GM21717 (cell line): Measurements from ENCODE around the gene GARIN1A.
"Not testable (repeated sequence)": the region's sequence is repeated elsewhere in the genome, so short reads cannot be mapped to it uniquely, and the experiment has no call there.

Source experiments
- ATAC-seq: cut with Tn5 transposase; IDR thresholded peaks from one replicate; pipeline ENCODE4 v1.9.1; 2021; ENCODE audit warnings: mild to moderate bottlenecking, moderate library complexity; ENCODE audit not compliant: unreplicated experiment

The GARIN1A gene

DNA sequence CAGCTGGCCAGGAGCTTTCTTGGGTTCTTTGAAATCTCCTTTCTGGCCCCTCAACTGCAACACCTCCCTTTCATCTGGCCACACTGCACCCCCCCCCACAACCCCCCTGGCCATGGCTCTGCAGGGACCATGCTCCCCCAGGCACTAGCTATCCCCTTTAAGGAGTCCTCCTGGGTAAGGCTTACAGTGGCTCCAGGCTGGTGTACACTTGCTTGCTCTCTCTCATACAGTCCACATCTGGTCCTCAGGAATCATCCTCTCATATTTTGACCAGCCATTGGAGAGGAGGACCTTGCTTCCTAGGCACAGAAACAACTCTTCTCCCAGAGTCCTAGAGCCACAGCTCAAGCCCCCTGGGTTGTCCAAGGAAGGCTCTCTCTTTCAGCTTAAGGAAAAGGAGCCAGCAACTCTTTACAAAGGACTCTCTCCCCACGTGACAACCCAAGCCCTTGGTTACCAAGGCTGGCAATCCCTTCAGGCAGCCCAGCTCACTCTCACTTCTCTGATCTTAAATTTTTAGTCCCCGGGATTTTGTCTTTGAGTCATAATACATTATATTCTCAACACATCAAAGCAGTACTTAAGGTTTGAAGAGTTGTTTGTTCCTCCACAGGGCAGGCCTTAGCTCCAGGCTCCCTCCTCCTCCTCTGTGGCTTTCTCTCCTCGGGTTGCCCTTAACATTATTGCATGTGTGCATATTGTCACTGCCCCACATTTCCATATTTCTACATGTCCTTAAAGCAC is 9.9 kb downstream of the GARIN1A start:
- no peak for ATAC-seq

DNA sequence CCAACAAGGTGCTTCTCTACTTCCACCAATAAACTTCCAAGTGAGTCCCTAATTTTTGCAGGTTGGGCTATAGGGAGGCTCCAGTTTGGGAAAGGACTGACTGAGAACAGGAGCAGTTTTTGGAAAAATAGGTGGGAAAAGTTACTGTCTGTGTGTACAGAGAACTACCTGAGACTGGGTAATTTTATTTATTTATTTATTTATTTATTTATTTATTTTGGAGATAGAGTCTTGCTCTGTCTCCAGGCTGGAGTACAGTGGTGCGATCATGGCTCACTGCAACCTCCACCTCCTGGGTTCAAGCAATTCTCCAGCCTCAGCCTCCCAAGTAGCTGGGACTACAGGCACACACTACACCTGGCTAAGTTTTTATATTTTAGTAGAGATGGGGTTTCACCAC is 11.2 kb downstream of the GARIN1A start:
- not testable (repeated sequence) for ATAC-seq

DNA sequence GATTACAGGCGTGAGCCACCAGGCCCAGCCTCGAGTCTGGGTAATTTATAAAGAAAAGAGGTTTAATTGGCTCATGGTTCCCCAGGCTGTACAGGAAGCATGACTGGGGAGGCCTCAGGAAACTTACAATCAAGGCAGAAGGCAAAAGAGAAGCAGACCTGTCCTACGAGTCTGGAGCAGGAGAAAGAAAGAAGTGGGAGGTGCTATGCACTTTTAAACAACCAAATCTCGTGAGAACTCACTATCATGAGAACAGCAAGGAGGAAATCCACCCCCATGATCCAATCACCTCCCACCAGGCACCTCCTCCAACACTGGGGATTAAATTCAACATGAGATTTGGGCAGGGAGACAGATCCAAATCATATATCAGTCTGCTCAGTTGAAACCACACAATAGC is 11.6 kb downstream of the GARIN1A start:
- not testable (repeated sequence) for ATAC-seq

DNA sequence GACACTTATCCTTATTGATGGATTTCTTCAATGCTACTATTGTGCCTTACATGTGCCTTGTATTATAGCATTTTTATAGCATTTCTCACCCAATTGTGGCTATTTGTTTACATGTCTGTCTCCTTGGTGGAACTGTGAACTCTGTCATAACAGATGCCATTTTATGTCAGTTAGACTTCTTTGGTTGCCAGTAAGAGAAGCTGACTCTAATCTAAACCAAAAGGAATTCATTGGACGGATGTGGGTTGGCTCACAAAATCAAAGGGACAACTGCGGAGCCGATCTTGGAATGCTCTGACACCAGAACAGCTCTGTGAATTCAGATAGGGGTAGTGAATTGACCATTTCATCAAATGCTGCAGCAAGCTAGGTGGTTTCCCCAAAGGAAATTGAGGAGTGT is 15.0 kb downstream of the GARIN1A start:
- ATAC-seq: no peak

DNA sequence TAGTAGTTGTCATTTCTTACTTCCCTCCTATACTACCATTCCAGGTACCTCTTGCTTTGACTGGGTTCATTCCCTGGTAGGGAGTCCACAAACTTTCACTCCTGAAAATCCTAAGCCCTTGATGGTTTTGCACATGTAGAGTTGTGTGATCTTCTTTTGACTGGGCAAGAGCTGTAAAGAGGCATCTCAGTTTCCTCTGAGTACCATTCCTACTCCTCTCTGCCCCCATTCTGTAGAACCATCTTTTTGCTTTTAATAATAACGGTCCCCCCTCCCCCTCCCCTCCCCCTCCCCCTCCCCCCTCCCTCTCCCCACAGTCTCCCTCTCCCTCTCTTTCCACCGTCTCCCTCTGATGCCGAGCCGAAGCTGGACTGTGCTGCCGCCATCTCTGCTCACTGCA is 16.4 kb downstream of the GARIN1A start:
- ATAC-seq: no peak

DNA sequence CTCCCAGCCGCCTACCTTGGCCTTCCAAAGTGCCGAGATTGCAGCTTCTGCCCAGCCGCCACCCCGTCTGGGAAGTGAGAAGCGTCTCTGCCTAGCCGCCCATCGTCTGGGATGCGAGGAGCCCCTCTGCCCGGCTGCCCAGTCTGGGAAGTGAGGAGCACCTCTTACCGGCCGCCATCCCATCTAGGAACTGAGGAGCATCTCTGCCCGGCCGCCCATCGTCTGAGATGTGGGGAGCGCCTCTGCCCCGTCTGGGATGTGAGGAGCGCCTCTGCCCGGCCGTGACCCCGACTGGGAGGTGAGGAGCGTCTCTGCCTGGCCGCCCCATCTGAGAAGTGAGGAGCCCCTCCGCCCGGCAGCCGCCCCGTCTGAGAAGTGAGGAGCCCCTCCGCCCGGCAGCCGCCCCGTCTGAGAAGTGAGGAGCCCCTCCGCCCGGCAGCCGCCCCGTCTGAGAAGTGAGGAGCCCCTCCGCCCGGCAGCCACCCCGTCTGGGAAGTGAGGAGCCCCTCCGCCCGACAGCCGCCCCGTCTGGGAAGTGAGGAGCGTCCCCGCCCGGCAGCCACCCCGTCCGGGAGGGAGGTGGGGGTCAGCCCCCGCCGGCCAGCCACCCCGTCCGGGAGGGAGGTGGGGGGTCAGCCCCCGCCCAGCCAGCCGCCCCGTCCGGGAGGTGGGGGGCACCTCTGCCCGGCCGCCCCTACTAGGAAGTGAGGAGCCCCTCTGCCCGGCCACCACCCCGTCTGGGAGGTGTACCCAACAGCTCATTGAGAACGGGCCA is 17.3 kb downstream of the GARIN1A start:
- ATAC-seq: not testable (repeated sequence)

DNA sequence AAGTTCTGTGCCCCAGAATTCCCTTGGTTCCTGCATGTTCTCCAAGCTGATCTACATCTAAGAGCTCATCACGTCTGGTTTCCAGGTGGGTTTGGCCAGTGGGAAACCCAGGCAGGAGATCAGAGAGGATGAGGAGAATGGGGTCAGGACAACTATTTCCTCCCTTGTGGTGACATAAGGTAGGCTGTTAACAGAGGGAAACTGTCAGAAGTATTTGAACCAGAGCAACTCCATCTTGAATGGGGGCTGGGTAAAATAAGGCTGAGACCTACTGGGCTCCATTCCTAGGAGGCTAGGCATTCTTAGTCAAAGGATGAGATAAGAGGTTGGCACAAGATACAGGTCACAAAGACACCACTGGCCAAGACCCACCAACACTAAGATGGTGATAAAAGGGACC is 19.1 kb downstream of the GARIN1A start:
- no peak for ATAC-seq

DNA sequence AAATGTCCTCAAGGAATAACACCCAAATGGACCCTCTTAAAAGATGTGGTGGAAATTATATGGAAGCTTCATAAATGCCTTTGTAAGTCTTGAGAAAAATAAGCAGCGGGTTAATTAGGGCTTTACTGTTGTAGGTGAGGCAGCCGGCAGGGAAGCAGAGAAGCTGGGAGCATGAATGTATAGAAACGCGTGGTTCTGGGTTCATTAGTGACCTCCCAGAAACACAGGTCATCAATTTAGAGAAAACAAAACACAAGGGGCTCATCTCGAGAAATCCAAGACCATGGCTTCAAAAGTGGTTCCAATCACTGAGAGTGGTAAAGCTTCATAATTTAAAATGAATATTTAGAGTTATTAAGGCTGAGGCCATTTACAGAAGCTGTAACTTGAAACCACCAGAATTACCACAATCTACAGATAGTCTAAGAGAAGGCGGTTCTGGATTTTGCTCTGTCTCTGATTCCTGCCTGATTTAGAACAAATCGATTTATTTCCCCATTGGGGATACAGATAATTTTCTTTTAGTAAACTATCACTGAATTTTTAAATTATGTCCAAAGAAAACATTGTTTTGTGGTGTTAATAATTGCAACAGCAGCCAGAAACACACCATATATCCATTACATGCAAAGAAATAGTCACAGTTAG is 20.7 kb downstream of the GARIN1A start:
- no peak for ATAC-seq

DNA sequence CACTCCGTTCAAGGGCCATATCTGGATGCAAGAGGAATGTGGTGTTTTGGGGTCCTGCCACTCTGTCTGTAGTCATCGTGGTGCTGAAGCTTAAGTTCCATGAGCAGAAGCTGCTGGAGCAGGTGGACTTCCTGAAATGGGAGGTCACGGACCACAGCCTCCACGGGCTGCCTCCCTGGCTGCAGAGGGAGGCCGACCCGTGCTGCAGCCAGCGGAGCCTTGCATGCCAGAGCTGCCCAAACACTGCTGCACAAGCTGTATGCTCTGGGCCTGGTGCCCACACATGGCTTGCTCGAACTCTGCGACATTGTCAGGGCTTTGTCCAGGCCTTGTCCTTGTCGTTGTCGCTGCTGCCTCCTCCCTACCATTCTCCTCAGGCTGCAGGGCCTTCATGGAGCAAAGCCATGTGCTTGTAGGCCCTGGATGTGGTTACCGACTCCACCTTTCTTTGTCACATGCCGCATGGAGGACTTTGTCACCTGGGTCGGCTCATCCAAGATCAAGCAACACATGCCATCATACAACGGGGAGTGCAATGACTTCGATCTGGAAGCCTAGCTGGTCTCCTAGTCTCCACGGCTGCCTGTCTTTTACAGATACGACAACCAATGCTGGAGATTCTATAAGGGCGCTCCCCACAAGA is 21.4 kb downstream of the GARIN1A start:
- ATAC-seq: no peak

DNA sequence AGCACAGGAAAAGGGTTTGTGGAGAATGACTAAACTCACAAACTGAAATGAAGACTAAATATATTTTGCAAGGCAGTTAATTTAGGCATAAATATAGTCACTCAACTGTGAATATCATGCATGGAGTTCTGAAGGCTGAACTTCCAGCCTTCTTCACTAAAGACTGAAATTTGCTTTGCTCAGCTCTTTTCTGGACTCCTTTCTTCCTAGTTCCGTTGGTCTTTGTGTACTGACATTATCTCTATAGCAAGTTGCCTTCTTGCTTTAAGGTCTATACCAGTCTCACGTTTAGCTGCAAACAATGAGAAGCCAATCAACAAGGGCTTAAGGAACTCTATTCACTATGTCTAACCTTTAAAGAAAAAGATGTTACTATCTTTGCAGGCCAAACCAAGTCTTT is 22.6 kb downstream of the GARIN1A start:
- no peak for ATAC-seq

DNA sequence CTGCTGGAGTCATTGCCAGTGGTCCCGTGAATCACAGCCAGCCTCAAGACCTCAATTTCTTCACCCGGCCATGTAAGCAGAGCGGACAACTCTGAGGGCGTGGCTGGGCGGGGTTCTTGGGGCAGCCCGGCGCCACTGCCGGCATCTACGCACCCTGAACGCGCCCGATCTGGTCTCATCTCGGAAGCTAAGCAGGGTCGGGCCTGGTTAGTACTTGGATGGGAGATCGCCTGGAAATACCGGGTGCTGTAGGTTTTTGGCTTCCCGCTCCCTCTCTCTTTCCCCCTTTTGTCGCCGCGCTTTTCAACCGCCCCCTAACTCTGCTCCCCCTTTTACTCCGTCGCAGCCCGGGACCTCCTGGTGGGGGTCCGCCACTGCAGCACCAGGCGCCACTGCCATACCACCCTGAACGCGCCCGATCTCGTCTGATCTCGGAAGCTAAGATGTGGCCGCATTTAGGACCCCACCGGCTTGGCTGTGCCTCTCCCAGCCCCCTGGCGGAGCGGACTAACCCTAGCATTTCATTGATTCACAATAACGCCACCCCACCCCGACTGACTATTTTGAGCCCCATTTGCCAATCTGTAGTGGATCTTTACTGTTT is 25.3 kb downstream of the GARIN1A start:
- ATAC-seq: no peak

DNA sequence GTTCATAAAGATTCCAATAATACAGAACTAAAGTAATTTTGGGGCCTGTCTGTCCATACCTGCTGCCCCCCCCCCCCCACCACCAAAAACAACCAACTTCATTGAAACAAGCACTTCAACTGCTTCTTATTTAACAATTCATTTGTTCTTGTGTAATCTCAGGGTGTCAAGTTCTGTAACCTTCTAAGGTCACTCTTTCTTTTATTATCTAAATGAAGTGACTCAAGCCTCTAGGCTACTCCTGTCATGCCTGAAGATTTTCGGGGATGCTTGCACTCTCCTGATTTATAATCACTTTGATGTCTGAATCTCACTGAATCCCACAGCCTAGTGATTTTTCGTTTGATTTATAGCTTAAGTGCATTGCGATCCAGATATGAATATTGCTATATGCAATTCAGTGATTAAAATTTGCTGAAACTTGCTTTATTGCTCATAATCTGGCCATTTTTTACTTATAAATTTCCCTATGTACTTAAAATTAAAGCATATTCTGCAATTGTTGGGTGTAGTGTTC is 27.2 kb downstream of the GARIN1A start:
- no peak for ATAC-seq

DNA sequence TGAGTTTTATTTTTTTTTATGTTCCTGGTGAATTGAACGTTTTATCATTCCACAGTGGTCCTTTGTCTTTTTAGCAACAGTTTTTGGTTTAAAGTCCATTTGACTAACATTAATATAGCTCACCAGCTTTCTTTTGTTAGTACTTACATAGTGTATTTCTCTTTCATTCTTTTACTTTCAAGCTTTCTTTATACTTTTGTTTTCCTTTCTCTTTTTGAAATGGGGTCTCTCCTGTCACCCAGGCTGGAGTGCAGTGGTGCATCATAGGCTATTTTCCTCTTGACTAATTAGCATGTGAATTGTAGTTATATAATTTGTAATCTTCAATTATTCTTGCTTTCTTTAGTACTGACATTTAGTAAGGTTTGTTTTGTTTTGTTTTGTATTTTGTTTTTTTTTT is 27.8 kb downstream of the GARIN1A start:
- ATAC-seq: no peak

DNA sequence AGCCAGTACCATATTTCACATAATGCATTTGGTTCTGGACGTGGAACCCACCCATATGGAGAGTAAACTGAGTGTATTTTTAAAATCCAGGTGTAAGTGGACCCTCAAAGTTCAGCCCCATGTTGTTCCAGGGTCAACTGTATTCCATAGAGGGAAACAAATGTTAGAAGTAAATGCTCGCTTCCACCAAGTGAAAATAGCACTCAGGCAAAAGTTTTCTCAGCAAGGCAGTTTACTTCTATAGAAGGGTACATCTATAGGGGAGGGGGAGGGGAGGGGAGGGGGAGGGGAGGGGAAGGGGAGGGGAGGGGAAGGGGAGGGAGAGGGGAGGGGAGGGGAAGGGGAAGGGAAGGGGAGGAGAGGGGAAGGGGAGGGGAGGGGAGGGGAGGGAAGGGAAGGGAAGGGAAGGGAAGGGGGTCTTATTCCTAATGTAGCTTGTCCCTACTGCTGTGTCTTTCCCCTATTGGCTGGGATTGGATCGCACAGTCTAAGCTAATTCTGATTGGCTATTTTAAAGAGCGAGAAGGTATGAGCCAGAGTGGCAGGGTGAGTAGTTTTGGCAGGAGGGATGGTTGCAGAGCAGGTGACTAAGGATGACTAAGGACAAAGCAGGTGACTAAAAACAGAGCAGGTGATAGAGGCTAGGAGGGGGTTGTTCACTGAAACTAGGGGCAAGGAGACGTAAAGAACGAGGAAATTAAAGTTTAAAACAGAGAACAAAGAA is 29.1 kb downstream of the GARIN1A start:
- ATAC-seq: no peak

DNA sequence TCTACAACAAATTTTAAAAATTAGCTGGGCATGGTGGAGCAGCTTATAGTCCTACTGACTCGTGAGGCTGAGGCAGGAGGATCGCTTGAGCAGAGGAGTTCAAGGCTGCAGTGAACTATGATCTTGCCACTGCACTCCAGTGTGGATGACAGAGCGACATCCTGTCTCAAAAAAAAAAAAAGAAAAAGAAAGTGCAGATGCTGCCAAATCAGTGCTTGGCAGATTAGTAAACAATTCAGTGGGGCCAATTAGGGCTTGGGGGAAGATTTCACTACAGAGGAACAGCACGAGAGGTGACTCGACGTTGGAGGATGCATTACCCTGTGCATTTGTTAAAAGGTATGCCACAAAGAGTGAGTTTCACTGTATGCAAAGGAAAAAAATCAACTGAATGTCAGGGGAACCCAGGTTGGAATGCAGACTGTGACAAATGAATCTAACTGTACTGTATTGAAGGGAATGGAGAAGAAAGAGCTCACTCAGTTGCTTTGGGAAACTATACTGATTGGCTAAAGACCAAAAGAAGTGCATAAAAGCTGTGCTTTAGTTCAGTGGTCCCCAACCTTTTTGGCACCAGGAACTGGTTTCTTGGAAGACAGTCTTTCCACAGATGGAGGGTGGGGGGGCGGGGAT is 31.6 kb downstream of the GARIN1A start:
- no peak for ATAC-seq

DNA sequence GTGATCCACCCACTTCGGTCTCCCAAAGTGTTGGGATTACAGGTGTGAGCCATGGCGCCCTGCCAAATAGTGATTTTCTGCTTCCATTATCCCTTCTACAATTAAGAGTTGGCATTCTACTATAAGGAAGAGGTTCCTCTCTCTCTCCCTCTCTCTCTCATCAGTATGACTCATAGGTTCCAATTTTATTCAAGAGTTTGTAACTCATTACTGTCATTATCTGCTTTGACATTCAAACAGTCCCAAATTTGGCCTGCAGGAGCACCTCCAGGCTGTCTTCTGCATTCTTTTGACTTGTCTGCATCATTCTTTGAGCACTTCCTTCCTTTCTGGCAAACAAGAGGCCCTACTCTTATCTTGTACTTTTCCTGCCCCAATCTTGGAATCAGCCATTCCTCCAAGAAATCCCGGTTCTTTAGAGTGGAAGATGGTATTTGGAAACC is 33.8 kb downstream of the GARIN1A start:
- no peak for ATAC-seq

DNA sequence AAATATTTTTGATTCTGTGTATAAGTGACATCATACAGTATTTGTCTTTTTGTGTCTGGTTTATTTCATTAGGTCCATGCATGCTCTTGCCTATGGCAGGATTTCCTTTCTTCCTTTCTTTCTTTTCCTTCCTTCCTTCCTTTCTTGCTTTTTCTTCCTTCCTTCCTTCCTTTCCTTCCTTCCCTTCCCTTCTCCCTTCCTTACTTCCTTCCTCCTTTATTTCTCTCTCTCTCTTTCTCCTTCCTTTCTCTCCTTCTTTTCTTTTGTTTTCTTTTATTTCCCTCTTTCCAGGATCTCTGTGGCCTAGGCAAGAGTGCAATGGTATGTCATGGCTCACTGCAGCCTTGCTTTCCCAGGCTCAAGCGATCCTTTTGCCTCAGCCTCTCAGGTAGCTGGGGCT is 35.7 kb downstream of the GARIN1A start:
- no peak for ATAC-seq

DNA sequence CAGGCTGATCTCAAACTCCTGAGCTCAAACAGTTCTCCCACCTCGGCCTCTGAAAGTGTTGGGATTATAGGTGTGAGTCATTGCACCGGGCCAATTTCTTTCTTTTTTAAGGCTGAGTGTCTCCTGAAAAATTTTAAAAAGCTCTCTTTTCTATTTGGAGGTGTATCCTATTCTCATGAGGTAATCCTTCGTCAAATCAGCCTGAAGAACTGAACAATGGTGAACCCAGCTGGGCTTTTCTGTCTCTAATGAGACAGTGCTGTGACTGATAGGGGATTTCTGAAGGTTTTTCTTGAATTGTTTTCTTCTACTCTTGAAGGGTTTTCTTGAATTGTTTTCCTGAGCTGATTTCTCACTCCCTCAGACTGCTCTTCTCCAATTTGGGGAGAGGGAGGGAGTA is 36.1 kb downstream of the GARIN1A start:
- no peak for ATAC-seq

DNA sequence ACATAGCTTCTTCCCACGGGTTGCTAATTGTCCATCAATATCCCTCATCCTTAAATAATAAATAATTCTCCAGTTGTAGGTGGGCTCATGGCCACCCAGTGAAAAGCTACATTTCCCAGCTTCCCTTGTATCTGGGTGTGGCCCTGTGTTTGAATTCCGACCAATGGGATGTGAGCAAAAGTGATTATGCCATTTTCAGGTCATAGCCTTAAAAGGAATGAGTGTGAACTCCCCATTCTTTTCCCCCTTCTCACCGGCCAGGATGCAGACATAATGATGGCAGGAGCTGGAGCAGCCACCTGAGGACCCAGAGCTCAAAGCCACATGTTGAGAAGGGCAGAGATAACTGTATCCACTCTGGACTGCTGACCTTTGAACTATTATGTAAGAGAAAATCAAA is 36.7 kb downstream of the GARIN1A start:
- ATAC-seq: no peak

DNA sequence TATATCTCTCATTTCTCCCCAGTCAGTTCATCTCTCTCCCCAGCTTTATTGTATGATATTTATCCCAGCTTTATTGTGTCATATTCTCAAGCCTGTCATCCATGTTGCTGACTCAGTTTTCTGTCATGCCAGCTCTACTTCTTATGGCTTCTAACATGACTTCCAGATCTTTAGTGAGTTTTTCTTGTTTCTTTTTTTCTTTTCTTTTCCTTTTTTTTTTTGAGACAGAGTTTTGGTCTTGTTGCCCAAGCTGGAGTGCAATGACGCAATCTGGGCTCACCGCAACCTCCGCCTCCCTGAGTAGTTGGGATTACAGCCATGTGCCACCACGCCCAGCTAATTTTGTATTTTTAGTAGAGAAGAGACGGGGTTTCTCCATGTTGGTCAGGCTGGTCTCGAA is 38.4 kb downstream of the GARIN1A start:
- no peak for ATAC-seq
